NCI-H69 (cell line): Measurements from ENCODE around the gene TAF1B.

ENCODE experiments used
- DNase-seq: peaks from one replicate; lab custom pipeline; 2025; lab: John Stamatoyannopoulos, UW

The TAF1B gene

GRCh38 chr2:9843229-9844035 is at the start of gene TAF1B:
Gene TAF1B (plus strand): TSS chr2:9843474. CDS start chr2:9843542, 68 bp downstream.
- DNase-seq = peak; percentile 93

GRCh38 chr2:9793918-9794717 is 49.2 kb upstream of the TAF1B start:
- no peak for DNase-seq

- DNase-seq = no peak
Observed at GRCh38 chr2:9795071-9795470, 48.2 kb upstream of the TAF1B start.

- no peak for DNase-seq
Observed at GRCh38 chr2:9796056-9797010, 46.9 kb upstream of the TAF1B start.

GRCh38 chr2:9797086-9797485 is 46.2 kb upstream of the TAF1B start:
- DNase-seq = no peak

GRCh38 chr2:9797681-9798556 is 45.4 kb upstream of the TAF1B start:
- no peak for DNase-seq

- no peak for DNase-seq
Observed at GRCh38 chr2:9799011-9799596, 44.2 kb upstream of the TAF1B start.

- DNase-seq = peak; percentile 70
Observed at GRCh38 chr2:9799729-9800632, 43.3 kb upstream of the TAF1B start.

- DNase-seq = no peak
Observed at GRCh38 chr2:9800639-9800974, 42.7 kb upstream of the TAF1B start.

- DNase-seq = no peak
Observed at GRCh38 chr2:9800975-9801726, 42.1 kb upstream of the TAF1B start.

- DNase-seq = no peak
Observed at GRCh38 chr2:9802576-9802993, 40.7 kb upstream of the TAF1B start.

GRCh38 chr2:9803023-9803805 is 40.1 kb upstream of the TAF1B start:
- peak; percentile 19 for DNase-seq

GRCh38 chr2:9805435-9806297 is 37.6 kb upstream of the TAF1B start:
- peak; percentile 63 for DNase-seq

GRCh38 chr2:9806298-9806610 is 37.0 kb upstream of the TAF1B start:
- no peak for DNase-seq

- no peak for DNase-seq
Observed at GRCh38 chr2:9806656-9807055, 36.6 kb upstream of the TAF1B start.

GRCh38 chr2:9807056-9807455 is 36.2 kb upstream of the TAF1B start:
- DNase-seq = no peak

- no peak for DNase-seq
Observed at GRCh38 chr2:9807555-9808305, 35.5 kb upstream of the TAF1B start.
